Measurements from ENCODE around the gene TFPI.
"Not testable (repeated sequence)": the region's sequence is repeated elsewhere in the genome, so short reads cannot be mapped to it uniquely, and the experiment has no call there.

Gene TFPI

GRCh38 chr2:187514930-187515329 is 39.3 kb downstream of the TFPI start:
- no peak for TF ChIP-seq CTCF (IDR thresholded peaks at IDR 0.05; ENCODE audit: low read depth, low read length)
- no peak overlapping the region for H3K4me3 ChIP-seq (ENCODE audit: low read depth, low read length)

- not testable (repeated sequence) for H3K4me3 ChIP-seq (ENCODE audit: low read depth, low read length)
These were observed 39.9 kb downstream of the TFPI start for GRCh38 chr2:187514235-187514829.

GRCh38 chr2:187513460-187514234 is 40.6 kb downstream of the TFPI start:
- not testable (repeated sequence) for H3K4me3 ChIP-seq (ENCODE audit: low read depth, low read length)

DNA sequence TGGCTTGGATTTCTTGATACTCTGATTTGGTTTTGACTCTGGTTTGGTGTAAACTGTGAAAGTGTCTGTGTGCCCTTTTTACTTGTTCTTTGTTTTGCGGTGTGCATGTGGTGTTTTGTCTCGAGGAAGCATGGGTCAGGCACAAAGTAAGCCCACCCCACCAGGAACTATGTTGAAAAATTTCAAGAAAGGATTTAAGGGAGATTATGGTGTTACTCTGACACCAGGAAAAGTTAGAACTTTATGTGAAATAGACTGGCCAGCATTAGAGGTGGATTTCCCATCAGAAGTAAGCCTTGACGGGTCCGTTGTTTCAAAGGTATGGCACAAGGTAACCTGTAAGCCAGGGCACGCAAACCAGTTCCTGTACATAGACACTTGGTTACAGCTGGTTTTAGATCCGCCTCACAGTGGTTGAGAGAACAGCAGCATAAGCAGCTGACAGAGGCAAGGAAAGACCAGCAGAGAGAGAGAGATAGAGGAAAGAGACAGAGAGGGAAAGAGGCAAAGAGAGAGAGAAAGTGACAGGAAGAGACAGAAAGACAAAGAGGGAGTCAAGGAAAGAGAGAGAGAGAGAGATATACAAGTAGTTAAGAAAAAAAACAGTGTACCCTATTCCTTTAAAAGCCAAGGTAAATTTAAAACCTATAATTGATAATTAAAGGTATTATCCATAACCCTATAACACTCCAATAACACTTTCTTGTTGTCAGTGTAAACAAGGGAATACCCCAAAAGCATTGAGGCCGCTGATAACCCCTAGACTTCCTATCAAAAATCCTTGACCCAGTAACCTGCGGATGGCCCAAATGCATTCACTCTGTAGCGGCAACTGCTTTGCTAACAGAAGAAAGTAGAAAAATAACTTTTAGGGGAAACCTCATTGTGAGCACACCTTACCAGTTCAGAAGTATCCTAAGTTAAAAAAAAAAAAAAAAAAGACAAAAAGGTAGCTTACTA is 42.6 kb downstream of the TFPI start:
- H3K4me3 ChIP-seq (ENCODE audit: low read depth, low read length): no peak overlapping the region
- no peak for TF ChIP-seq CTCF (IDR thresholded peaks at IDR 0.05; ENCODE audit: low read depth, low read length)

DNA sequence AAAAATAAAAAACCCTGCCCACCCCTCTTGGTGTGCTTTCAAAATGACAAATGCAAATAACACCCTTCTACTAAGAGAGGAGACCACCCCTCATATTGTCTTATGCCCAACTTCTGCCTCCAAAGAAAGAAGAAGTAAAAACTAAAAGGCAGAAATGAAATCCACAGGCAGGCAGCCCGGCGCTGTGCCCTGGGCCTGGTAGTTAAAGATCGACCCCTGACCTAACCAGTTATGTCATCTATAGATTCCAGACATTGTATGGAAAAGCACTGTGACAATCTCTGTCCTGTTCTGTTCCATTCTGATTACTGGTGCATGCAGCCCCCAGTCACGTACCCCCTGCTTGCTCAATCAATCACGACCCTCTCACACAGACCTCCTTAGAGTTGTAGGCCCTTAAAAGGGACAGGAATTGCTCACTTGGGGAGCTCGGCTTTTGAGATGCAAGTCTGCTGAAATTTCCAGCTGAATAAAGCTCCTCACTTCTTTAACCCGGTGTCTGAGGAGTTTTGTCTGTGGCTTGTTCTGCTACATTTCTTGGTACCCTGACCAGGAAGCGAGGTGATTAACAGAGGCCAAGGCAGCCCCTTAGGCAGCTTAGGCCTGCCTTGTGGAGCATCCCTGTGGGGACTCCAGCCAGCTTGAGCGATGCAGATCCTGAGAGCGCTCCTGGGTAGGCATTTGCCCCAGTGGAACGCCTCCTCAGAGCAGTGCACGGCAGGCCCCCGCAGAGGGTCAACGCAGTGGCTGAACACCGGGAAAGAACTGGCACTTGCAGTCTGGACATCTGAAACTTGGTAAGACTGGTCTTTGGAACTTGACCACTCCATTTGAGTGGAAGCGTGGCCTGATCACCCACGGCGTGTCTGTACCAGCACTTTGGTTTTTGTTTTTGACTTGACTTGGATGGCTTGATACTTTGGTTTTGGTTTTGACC is 43.5 kb downstream of the TFPI start:
- not testable (repeated sequence) for H3K4me3 ChIP-seq (ENCODE audit: low read depth, low read length)

DNA sequence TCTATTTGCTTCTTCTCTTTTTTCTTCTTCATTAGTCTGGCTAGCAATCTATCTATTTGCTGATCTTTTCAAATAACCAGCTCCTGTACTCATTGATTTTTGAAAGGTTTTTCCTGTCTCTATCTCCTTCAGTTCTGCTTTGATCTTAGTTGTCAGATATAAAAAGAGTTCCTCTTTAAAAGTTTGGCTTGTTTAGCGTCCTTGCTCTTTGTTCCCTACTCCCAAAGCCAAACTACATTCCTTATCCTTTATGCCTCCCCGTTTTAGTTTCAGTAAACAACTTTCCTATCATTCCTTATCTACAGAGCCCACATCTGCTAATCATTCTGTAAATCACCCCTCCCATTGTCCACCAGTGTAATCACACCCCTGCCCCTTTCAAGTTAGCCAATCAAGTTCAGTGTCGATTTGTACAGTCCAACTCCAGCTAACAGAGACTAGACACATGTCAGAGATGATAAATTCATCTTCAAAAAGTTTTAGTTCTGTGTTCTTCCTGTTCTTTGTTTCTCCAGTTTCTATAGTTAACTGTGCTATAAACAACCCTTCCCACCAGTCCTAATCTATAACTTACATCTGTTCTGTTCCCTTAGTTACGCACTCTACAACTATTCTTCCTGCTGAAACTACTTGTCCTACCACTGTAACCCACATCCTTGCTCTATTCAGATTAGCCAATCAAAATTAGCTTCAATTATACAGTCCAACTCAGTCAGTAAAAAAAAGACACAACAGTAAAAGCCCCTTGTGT is 44.4 kb downstream of the TFPI start:
- no peak overlapping the region for H3K4me3 ChIP-seq (ENCODE audit: low read depth, low read length)
- no peak for TF ChIP-seq CTCF (IDR thresholded peaks at IDR 0.05; ENCODE audit: low read depth, low read length)

- no peak for TF ChIP-seq CTCF (IDR thresholded peaks at IDR 0.05; ENCODE audit: low read depth, low read length)
These were observed 47.8 kb downstream of the TFPI start for GRCh38 chr2:187506416-187506815.

More at GRCh38 chr2:187506416-187506815, 47.8 kb downstream of the TFPI start:
- no peak overlapping the region for H3K4me3 ChIP-seq (ENCODE audit: low read depth, low read length)

Data from WI38 (cell line).